ENCODE measurements around the gene ARRB1. TPM values are rescaled to one million over a fixed set of nuclear protein-coding genes. Genes with fewer than 3 reads are reported as not detected.

ARRB1 gene
- total RNA-seq, 2 experiments from 2014 or later, result 15.7 to 16.6 TPM

DNA sequence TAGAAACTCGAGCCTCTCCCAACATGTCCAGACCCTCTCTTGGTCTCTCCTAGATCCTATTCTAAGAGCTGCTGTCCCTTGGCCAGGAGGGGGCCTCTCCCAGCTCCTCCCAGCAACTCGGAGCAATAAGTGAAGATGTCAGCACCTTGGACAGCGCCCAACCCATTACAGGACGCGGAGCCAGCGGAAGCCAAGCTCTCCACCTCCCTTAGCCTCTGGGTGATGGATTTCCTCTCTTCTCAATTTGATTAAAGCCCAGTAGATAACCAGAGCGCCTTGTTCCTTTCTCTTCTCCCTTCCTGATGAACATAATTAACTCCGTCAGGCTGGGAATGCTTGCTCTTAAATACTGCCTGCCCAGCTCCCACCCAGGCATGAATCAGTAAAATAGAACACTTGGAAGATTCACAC is 137.0 kb downstream of the ARRB1 start:
- Mint-ChIP-seq H3K27me3 (ENCODE audit: low read depth) (peaks cover 12% of the 10 kb centered on the region), H3K9me3 (no peaks in the 10 kb centered on the region), H3K4me3 (no peak overlapping the region), H3K4me1 (ENCODE audit: low read depth) (no peaks in the 10 kb centered on the region), H3K27ac (no peak overlapping the region), H3K36me3 (ENCODE audit: low read depth) (no peaks in the 10 kb centered on the region)
- CTCF ChIA-PET, result interaction anchor here (1.1 to 4.8 kb wide), 7 partner anchors 9 to 76 kb away, joined by 3 to 20 read pairs (median 6); no protein-coding TSS in a partner anchor
- intact Hi-C loops (cut with micrococcal nuclease), result loop anchor here (1.0 kb wide), 1 partner anchor 20 kb away; no protein-coding TSS in a partner anchor
- DNase-seq, result peak; percentile 92

Small RNA genes within 50 kb of the gene (microRNA-seq; reads per million reads assigned to microRNA genes)
- 18.1 reads per million, percentile 32 among the genes with 10 or more reads in this experiment for gene MIR326 (ENCODE audit: borderline microRNAs expressed, borderline replicate concordance)

Other genes starting within 250 kb of the ARRB1 start
- gene SLCO2B1, start 200.6 kb downstream of the ARRB1 start, total RNA-seq, result not detected
- not detected for gene TPBGL, start 110.9 kb downstream of the ARRB1 start, total RNA-seq
- 1,000 to 10,000 TPM; 5,069 to 5,116 TPM for gene RPS3, start 47.9 kb upstream of the ARRB1 start, total RNA-seq
- under 1 TPM; 0.14 to 0.17 TPM for gene KLHL35, start 81.5 kb upstream of the ARRB1 start, total RNA-seq
- 10 to 100 TPM; 13.3 to 13.5 TPM for gene GDPD5, start 174.3 kb upstream of the ARRB1 start, total RNA-seq
- 10 to 100 TPM; 13.9 to 15.4 TPM for gene SERPINH1, start 210.6 kb upstream of the ARRB1 start, total RNA-seq